ENCODE results near the gene DNHD1. TPM values are rescaled to one million over a fixed set of nuclear protein-coding genes. Genes with fewer than 3 reads are reported as not detected.

DNHD1 gene
- total RNA-seq, 1 donor from 2014 or later = 7.0 TPM

- DNase-seq = no peak
These were observed 41.4 kb downstream of the DNHD1 start for GRCh38 chr11:6538456-6538855.

DNA sequence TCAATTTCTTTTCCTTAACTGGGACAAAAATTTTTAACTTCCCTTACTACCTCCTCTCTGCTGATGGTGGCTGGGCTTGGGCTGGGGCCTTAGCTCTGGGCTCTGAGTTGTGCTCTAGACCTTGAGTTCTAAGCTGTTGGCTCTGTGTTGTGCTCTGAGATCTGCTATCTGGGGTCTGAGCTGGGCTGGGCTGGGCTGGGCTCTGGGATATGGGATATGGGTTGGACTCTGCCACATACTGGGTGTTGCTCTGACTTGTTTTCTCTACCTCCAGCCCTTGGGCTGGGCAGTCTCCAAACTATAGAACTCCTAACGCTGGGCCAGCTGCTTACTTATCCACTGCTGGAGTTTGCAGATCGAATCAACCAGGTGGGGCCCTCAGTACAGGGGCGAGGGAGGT, 41.9 kb downstream of the DNHD1 start:
- no peak for DNase-seq

GRCh38 chr11:6539748-6540268, 42.7 kb downstream of the DNHD1 start:
- no peak for DNase-seq

DNA sequence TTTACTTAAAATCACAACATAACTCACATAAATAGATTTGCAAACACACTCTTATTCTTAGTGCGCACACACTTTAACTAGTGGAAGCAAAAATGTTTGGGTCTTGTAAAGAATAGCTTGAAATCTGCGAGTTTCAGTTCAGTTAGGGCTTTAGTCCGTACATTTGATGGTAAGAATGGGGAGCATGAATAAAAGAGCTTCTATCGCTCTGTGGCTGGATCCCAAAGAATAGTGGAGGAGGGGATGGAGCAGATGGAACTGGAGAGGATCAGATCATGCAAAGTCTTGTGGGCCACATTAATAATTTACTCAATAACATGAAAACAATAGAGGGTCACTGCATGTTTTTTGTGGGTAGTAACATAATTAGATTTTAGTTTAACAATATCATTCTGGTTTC, 44.3 kb downstream of the DNHD1 start:
- DNase-seq = no peak

DNA sequence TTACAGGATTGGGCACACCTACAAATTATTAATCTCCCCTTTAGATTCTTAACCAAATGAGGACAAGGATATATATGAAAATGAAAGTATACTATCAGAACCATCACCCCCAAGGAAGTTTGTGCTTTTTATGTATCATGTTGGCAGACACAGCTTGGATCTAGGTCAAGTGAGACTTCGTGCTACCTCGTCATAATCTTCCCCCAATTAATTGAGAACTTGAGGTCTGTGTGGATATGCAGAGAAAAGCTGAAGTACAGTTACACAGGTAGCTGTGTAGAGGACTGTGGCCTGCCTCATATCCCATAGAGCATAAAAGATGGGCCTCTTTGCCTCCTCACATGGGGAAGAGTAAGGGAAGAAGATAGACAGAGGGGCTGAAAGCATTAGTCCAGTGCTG, 45.6 kb downstream of the DNHD1 start:
- no peak for DNase-seq

DNA sequence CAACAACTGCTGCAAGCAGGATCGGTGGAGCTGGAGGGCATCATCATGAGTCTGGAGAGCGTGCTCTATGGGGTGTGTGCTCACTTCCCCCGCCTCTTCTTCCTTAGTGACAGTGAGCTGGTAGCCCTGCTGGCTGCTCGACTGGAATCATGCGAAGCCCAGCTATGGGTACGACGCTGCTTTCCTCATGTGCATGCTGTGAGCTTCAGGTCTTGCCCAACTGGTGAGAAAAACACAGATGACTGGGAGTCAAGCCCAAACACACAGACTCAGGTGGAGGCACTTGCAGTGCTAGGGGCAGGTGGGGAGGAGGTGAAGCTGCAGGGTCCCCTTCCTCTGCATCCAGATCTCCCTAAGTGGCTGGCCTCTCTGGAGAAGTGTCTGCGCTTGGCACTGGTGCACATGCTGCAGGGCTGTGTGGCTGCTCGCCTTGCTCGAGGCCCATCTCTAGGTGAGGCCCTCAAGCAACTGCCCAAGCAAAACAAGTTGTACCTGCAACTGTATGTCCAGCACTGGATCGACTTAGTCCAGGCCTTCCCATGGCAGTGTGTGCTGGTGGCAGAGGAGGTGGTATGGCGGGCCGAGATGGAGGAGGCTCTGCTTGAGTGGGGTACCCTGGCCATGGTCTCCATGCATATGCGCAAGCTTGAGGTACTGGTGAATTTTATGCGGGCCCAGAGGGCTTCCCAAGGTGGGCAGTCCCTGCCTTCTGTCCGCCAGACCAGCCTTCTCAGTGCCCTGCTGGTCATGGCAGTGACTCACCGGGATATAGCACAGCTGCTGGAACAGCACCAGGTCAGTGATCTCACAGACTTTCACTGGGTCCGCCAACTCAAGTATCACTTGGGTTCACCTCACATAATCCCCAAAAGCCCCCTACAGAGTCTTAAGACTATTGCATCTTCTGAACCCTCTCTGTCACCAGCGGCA, 48.1 kb downstream of the DNHD1 start:
- no peak for DNase-seq

- no peak for DNase-seq
These were observed 49.0 kb downstream of the DNHD1 start for GRCh38 chr11:6545917-6546605.

DNA sequence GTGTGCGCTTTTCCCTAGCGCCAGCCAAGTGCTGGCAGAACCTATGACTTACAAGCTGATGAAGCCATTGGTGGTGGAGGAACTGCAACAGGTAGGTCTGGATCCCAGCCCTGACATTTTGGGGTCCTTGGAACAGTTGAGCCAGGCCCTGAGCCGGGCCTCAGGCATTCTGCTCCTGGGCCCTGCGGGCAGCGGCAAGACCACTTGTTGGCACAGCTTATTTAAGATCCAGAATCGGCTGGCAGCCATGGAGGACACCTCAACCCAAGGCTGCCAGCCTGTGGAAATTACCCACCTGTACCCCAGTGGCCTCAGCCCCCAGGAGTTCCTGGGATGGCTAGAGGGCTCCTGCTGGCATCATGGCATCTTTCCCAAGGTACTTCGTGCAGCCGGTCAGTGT, 49.7 kb downstream of the DNHD1 start:
- DNase-seq = no peak

DNA sequence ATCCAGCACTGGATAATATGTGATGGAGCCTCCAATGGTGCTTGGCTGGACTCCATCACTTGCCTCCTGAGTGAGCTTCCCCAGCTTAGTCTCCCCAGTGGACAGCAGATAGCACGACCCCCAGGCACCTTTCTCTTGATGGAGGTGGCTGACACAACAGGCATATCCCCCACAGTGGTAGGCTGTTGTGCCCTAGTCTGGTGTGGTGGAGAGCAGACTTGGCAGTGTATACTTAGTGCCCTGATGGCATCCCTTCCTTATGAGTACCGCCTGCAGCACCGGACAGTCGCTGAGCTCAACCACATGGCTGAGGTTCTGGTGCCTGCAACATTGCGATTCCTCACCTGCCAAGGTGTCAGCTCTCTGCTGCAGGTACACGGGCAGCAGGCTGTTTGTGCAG, 50.1 kb downstream of the DNHD1 start:
- no peak for DNase-seq

GRCh38 chr11:6548121-6548520, 51.0 kb downstream of the DNHD1 start:
- no peak for DNase-seq

DNA sequence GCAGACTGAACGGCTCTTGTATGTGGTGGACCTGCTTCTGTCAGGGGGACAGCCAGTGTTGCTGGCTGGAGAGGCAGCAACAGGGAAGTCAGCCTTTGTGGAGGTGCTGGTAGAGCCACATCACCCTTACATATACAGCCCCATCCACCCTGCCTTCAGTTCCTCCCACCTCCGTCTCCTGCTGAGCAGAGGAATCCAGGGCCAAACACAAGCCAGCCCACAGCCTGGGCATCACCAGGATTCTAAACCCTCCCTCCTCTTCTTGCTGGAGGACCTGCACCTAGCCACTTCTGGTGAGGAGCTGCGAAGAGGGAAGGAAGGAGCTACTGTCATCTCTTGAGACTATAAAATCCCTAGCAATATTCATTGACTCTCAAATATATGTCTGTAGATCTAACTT, 51.6 kb downstream of the DNHD1 start:
- DNase-seq = no peak

- no peak for DNase-seq
These were observed 56.6 kb downstream of the DNHD1 start for GRCh38 chr11:6553634-6554033.

DNA sequence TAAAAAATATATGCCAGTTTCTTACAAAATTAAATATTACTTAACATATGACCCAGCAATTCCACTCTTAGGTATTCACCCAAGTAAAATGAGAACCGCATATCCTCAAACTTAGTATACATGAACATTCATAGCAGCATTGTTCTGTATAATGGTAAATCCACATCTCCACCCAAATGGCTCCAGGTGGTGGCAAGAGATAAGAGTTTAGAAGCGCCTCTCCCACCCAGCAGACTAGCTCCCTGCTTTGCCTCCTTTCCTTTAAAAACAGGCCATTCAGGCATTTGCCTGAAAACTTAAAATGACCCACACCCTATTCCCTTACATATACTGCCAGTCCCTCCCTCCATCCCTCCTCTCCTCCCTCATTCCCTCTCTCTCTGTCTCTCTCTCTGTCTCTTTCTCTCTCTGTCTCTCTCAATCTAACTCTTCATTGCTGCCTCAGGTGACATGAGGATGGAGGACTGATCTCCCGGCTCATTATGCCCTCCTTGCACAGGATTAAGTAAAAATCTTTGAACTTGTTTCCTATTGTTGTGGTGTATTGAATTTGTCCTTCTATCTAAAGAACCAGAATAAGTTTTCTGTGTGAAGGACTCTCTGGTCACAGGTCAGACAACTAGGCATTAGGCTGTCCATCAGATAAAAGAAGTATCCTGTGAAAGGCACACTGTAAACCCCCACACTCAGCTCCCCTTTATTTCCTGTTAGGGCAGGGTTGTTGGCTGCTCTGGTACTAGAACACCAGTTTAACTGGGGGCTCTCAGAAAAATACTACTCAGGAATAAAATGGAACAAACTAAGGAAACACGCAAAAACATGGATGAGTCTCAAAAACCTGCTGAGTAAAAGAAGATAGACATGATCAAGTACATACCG, 58.0 kb downstream of the DNHD1 start:
- no peak for DNase-seq

GRCh38 chr11:6556139-6556949, 59.3 kb downstream of the DNHD1 start:
- DNase-seq = no peak

- DNase-seq = no peak
These were observed 60.0 kb downstream of the DNHD1 start for GRCh38 chr11:6557063-6557462.

DNA sequence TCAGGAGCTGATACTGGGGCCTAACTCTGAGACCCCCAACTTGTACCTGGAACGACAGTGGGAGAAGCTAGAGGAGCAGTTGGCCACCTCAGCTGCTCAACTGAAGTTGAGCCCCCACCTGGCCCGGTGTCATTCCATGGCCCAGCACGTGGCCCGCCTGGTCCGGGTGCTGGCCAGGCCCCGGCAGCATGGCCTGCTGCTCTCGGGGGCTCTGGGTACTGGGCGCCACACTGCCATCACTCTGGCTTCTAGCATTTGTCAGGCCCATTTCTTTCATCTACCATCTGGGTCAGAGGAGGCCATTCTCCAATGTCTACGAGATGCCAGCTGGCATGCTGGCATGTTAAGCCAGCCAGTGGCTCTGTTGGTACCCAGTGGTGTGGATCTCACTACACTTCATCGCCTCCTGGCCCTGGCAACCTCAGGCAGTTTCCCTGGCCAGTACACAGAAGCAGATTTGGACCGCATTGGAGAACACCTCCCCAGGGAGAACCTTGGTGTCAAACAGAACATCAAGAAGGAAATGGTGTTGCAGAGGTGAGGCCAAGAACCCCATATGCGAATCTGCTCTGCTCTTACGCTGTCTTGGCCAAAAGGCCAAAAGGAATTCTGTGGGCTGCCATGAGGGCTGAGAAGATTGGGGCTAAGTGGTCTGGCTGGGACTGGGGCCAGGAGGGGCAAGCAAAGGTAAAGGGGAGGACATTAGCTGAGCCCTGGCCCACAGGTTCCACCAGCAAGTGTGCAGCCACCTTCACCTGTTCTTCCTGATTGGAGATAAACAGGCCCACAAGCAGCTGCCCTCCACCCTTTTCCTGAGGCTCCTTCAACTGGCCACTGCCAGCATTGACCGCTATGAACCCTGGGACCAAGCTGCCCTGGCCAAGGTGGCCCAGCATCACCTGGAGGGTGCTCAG, 60.9 kb downstream of the DNHD1 start:
- no peak for DNase-seq

DNA sequence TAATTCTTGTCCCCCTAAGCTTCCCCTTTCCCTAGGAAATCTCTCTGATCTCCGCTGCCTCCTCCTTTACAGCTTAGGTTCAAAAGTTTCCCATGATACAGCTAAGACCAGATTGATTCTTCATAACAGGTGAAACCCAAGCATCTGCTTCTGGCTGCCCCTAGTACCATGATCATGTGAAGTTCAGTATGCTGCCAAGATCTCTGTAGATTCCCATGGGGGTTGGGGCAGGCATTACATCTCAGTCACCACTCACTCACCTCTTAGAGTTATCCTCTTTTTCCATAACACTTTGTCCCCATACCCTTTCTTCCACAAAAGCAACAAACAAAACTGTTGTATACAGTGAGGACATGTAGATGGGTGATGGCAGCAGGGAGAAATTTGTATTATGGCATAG, 62.3 kb downstream of the DNHD1 start:
- DNase-seq = peak; percentile 46

GRCh38 chr11:6561288-6561687, 64.2 kb downstream of the DNHD1 start:
- no peak for DNase-seq

DNA sequence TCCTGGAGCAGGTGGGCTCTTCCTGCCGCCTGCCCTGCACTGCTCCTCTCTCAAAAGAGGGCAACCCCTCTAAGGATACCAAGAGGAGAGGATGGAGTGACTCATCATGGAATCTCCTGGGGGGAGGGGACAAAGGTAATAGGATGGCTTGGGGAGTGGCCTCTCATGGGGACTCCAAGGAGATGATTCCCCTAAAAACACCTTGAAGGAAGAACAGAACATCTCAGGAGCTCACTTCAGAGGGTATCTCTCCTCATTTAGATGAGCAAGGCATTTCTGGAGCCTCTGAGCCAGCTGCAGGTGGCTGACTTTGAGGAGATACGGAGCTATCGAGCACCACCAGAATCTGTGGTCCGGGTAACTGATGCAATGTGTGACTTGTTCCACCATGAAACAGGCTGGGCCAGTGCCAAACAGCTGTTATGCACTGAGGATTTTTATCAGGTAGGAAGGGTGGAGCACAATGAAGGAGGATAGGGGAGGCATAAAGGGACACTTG, 66.1 kb downstream of the DNHD1 start:
- DNase-seq = no peak

GRCh38 chr11:6563667-6564066, 66.6 kb downstream of the DNHD1 start:
- no peak for DNase-seq
